Endothelial cell of umbilical vein (primary cell): ENCODE measurements around the gene THAP4.

Source experiments
- CTCF ChIP-seq, 2 donors: IDR thresholded peaks; 1 replicate in 1 of 2; 2 replicates in 1 of 2; pipeline ENCODE4 v1.5.1; 2011; ENCODE audit warnings: low read length in 2 of 2, mild to moderate bottlenecking in 2 of 2, moderate library complexity in 2 of 2, control low read depth in 1 of 2, inconsistent platforms in 1 of 2, low read depth in 1 of 2; ENCODE audit not compliant: insufficient read depth in 1 of 2; ENCODE audit errors: extremely low read depth in 1 of 2
- EZH2 ChIP-seq: IDR thresholded peaks from 2 replicates; pipeline ENCODE4 v1.6.1; 2012; ENCODE audit warnings: borderline replicate concordance, low read depth, mild to moderate bottlenecking, moderate library complexity, low read length, inconsistent platforms; ENCODE audit not compliant: severe bottlenecking
- MAX ChIP-seq: IDR thresholded peaks from 2 replicates; pipeline ENCODE4 v1.6.1; 2011; ENCODE audit not compliant: insufficient read depth, insufficient read length
- POLR2A ChIP-seq: IDR thresholded peaks from 2 replicates; pipeline ENCODE4 v1.6.1; 2012; ENCODE audit warnings: low read depth, mild to moderate bottlenecking, control low read depth, low read length
- POLR2AphosphoS5 ChIP-seq: IDR thresholded peaks from 2 replicates; pipeline ENCODE4 v1.6.1; 2012; ENCODE audit warnings: low read depth, mild to moderate bottlenecking, control low read depth, low read length, moderate library complexity; ENCODE audit not compliant: insufficient read depth

- no peak for TF ChIP-seq POLR2A
- no peak for TF ChIP-seq CTCF (IDR thresholded peaks at IDR 0.05; ENCODE audit: extremely low read depth in 1 of 2, insufficient read depth in 1 of 2, low read depth in 1 of 2, low read length in 2 of 2)
- no peak for TF ChIP-seq POLR2AphosphoS5
- no peak for TF ChIP-seq EZH2
- no peak for TF ChIP-seq MAX
Observed at GRCh38 chr2:241539616-241540374, 97.2 kb downstream of the THAP4 start.
